ENCODE measurements around the gene PATJ.

DNA sequence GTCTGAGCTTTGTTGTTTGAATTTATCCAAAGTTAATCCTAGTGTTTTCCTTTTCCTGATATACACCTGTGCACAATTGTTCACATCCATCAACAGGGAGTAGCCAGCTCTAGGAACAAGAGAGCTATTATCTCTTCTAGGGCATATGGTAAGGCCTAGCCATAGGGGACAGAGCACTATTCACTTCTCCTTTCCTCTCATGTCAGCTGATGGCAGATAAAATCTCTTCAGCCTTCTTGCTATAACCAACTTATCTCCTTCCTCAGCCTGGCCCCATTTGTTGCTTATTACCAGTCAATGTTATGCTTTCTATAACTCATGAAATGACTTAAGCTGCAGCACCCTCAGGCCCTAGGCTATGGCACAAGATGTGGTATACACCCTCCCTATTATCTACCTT is 38.9 kb downstream of the PATJ start:
- TF ChIP-seq CTCF (conservative IDR thresholded peaks at IDR 0.05; ENCODE audit: low read depth, low read length) (no peak), EZH2 (IDR thresholded peaks at IDR 0.05; ENCODE audit: low read length, unreplicated experiment) (no peak), EZH2phosphoT487 (IDR thresholded peaks at IDR 0.05; ENCODE audit: borderline replicate concordance, low read length) (no peak)
